Measurements from ENCODE around the gene DNM2.
"Not testable (repeated sequence)": the region's sequence is repeated elsewhere in the genome, so short reads cannot be mapped to it uniquely, and the experiment has no call there.

The DNM2 gene

GRCh38 chr19:10724573-10725071 is 6.7 kb downstream of the DNM2 start:
- no peak for DNase-seq (ENCODE audit: low read depth, low spot score)

GRCh38 chr19:10725415-10725814 is 7.5 kb downstream of the DNM2 start:
- DNase-seq (ENCODE audit: low read depth, low spot score), result no peak

- DNase-seq (ENCODE audit: low read depth, low spot score), result no peak
Measured at GRCh38 chr19:10726268-10726667, 8.4 kb downstream of the DNM2 start.

- DNase-seq (ENCODE audit: low read depth, low spot score), result peak; percentile 22
Measured at GRCh38 chr19:10727685-10728201, 9.9 kb downstream of the DNM2 start.

- no peak for DNase-seq (ENCODE audit: low read depth, low spot score)
Measured at GRCh38 chr19:10729411-10729810, 11.5 kb downstream of the DNM2 start.

GRCh38 chr19:10730932-10731331 is 13.1 kb downstream of the DNM2 start:
- DNase-seq (ENCODE audit: low read depth, low spot score), result no peak

- no peak for DNase-seq (ENCODE audit: low read depth, low spot score)
Measured at GRCh38 chr19:10735741-10736140, 17.9 kb downstream of the DNM2 start.

GRCh38 chr19:10736189-10736588 is 18.3 kb downstream of the DNM2 start:
- no peak for DNase-seq (ENCODE audit: low read depth, low spot score)

GRCh38 chr19:10736916-10737551 is 19.2 kb downstream of the DNM2 start:
- DNase-seq (ENCODE audit: low read depth, low spot score), result peak; percentile 12

- DNase-seq (ENCODE audit: low read depth, low spot score), result no peak
Measured at GRCh38 chr19:10737722-10738121, 19.8 kb downstream of the DNM2 start.

- DNase-seq (ENCODE audit: low read depth, low spot score), result no peak
Measured at GRCh38 chr19:10740798-10741197, 22.9 kb downstream of the DNM2 start.

- DNase-seq (ENCODE audit: low read depth, low spot score), result no peak
Measured at GRCh38 chr19:10742476-10742875, 24.6 kb downstream of the DNM2 start.

GRCh38 chr19:10744253-10744798 is 26.4 kb downstream of the DNM2 start:
- DNase-seq (ENCODE audit: low read depth, low spot score), result no peak

- DNase-seq (ENCODE audit: low read depth, low spot score), result no peak
Measured at GRCh38 chr19:10744801-10745293, 27.0 kb downstream of the DNM2 start.

GRCh38 chr19:10746437-10746836 is 28.6 kb downstream of the DNM2 start:
- not testable (repeated sequence) for DNase-seq (ENCODE audit: low read depth, low spot score)

GRCh38 chr19:10747271-10747670 is 29.4 kb downstream of the DNM2 start:
- no peak for DNase-seq (ENCODE audit: low read depth, low spot score)

GRCh38 chr19:10747674-10748073 is 29.8 kb downstream of the DNM2 start:
- no peak for DNase-seq (ENCODE audit: low read depth, low spot score)

- no peak for DNase-seq (ENCODE audit: low read depth, low spot score)
Measured at GRCh38 chr19:10748195-10748926, 30.5 kb downstream of the DNM2 start.

GRCh38 chr19:10748927-10749434 is 31.1 kb downstream of the DNM2 start:
- DNase-seq (ENCODE audit: low read depth, low spot score), result peak; percentile 66

- no peak for DNase-seq (ENCODE audit: low read depth, low spot score)
Measured at GRCh38 chr19:10749435-10750384, 31.8 kb downstream of the DNM2 start.
